ENCODE data around the gene RAMACL.
A peak's percentile ranks its signal among the peaks of the same experiment; 100 is the strongest.

The RAMACL gene

DNA sequence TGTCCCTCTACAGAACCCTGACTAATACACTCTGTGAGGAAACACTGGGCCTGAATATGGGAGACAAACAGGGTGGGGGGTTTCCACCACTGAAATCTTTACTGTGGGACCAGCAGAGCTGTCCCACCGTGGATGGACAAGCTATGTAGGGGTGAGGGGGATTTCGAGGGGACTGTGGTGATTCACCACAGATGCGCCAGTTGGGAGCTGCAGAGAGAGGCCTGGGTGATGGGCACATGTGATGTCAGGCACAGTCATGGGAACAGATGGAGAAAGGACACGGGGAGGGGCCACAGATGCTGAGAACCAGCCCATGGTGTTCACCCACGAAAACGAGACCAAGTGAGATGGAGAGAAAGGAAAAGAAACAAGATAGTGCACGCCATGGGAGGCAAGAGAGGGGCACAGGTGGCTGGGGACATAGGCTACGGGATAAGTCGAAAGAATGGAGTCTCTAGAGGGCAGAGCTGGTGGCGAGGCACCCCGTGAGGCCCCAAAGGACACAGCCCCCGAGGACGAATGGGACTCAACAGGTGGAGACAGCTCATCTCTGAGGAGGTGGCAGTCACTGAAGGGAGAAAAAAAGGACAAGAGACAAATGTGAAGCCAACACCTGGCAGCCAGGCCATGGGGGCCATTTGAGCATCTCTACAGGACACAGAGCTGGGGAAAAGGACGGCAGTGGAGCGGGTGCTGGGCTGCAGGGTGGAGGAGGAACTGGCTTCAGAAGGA, 10.5 kb upstream of the RAMACL start:
- Histone ChIP-seq H3K4me1 (ENCODE audit: control insufficient read depth in 1 of 2, insufficient read depth in 2 of 2, low read length in 2 of 2) (no peaks in the 10 kb centered on the region), H3K9ac (ENCODE audit: low read depth in 1 of 2, low read length in 2 of 2) (no peak overlapping the region), H3K27ac (ENCODE audit: low read depth, low read length) (no peak overlapping the region)

DNA sequence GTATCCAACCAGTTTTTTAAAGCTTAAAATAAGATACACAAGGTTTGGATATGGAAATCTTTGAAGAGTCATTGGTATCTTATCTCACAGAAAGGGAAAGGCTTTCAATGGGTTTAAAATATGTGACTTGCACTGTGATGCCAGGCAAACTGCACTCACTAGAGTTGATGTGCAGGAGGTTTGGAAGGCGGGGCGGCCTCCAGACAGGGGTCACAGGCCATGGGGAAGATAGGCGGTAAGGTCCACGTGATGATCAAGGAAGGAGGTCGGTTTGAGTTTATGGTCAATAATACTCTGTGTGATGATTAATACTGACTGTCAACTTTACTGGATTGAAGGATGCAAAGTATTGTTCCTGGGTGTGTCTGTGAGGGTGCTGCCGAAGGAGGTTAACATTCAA, 9.5 kb upstream of the RAMACL start:
- Histone ChIP-seq H3K27ac (ENCODE audit: low read depth, low read length) (no peak overlapping the region), H3K9ac (ENCODE audit: low read depth in 1 of 2, low read length in 2 of 2) (no peak overlapping the region), H3K4me3 (ENCODE audit: low read depth in 1 of 2, low read length in 2 of 2) (no peak overlapping the region), H3K27me3 (ENCODE audit: control insufficient read depth in 1 of 2, insufficient read depth in 2 of 2, low read length in 2 of 2) (no peaks in the 10 kb centered on the region), H3K4me1 (ENCODE audit: control insufficient read depth in 1 of 2, insufficient read depth in 2 of 2, low read length in 2 of 2) (no peaks in the 10 kb centered on the region), H3K36me3 (ENCODE audit: control insufficient read depth in 1 of 2, insufficient read depth in 2 of 2, low read length in 2 of 2) (no peaks in the 10 kb centered on the region), H3K9me3 (ENCODE audit: control insufficient read depth in 1 of 2, low read length in 2 of 2) (no peaks in the 10 kb centered on the region)

More for the DNA sequence above, 10.5 kb upstream of the RAMACL start:
- Histone ChIP-seq H3K36me3 (ENCODE audit: control insufficient read depth in 1 of 2, insufficient read depth in 2 of 2, low read length in 2 of 2) (no peaks in the 10 kb centered on the region), H3K9me3 (ENCODE audit: control insufficient read depth in 1 of 2, low read length in 2 of 2) (no peaks in the 10 kb centered on the region), H3K27me3 (ENCODE audit: control insufficient read depth in 1 of 2, insufficient read depth in 2 of 2, low read length in 2 of 2) (no peaks in the 10 kb centered on the region), H3K4me3 (ENCODE audit: low read depth in 1 of 2, low read length in 2 of 2) (no peak overlapping the region)

DNA sequence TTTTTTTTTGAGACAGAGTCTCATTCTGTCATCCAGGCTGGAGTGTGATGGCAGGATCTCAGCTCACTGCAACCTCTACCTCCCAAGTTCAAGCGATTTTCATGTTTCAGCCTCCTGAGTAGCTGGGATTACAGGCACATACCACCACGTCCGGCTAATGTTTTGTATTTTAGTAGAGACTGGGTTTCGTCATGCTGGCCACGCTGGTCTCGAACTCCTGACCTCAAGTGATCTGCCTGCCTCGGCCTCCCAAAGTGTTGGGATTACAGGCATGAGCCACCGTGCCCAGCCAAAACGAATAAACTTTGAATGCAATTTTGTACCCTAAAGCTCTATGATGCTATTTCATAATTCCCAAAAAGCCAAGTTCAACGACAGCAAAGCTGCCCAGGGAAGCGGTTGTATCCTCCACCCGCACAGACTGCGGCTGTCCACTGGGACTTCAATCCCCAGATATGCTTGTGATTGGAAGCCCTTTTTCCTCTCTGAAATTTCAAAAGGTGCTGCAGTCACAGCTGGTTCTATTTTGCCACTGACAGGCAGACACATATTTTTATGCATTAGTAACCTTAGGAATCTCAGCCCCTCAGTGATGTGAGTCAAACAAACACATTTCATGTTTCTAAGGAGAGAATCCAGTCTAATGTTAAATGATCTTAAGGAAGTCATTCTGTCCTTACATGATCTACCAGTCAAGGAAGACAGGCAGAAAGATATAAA, 8.7 kb upstream of the RAMACL start:
- Histone ChIP-seq H3K9ac (ENCODE audit: low read depth in 1 of 2, low read length in 2 of 2) (no peak overlapping the region), H3K27ac (ENCODE audit: low read depth, low read length) (peak overlapping the region; percentile 6), H3K9me3 (ENCODE audit: control insufficient read depth in 1 of 2, low read length in 2 of 2) (no peaks in the 10 kb centered on the region), H3K4me1 (ENCODE audit: control insufficient read depth in 1 of 2, insufficient read depth in 2 of 2, low read length in 2 of 2) (no peaks in the 10 kb centered on the region), H3K27me3 (ENCODE audit: control insufficient read depth in 1 of 2, insufficient read depth in 2 of 2, low read length in 2 of 2) (no peaks in the 10 kb centered on the region), H3K36me3 (ENCODE audit: control insufficient read depth in 1 of 2, insufficient read depth in 2 of 2, low read length in 2 of 2) (no peaks in the 10 kb centered on the region), H3K4me3 (ENCODE audit: low read depth in 1 of 2, low read length in 2 of 2) (no peak overlapping the region)

DNA sequence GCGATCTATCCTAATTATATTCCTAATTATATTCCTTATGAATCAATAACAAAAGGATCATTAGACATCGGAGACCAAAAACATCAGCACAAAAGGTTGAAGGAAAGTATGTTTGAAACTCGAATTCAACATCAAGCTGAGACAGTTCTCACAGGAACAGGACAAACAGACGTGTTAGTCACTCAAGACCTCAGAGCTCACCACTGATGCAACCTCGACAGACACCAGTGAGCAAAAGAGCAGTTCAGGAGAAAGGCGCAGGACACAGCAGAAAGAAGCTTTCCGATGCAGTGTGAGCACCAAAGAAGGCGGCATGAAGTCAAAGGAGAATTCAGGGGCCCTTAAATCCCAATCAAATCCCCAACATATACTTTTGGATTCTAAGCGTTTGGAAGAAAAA, 6.3 kb upstream of the RAMACL start:
- Histone ChIP-seq H3K27me3 (ENCODE audit: control insufficient read depth in 1 of 2, insufficient read depth in 2 of 2, low read length in 2 of 2) (no peaks in the 10 kb centered on the region), H3K27ac (ENCODE audit: low read depth, low read length) (no peak overlapping the region), H3K4me1 (ENCODE audit: control insufficient read depth in 1 of 2, insufficient read depth in 2 of 2, low read length in 2 of 2) (peaks cover 7 to 12% of the 10 kb centered on the region in 2 donors), H3K9me3 (ENCODE audit: control insufficient read depth in 1 of 2, low read length in 2 of 2) (no peaks in the 10 kb centered on the region), H3K36me3 (ENCODE audit: control insufficient read depth in 1 of 2, insufficient read depth in 2 of 2, low read length in 2 of 2) (no peaks in the 10 kb centered on the region), H3K4me3 (ENCODE audit: low read depth in 1 of 2, low read length in 2 of 2) (no peak overlapping the region), H3K9ac (ENCODE audit: low read depth in 1 of 2, low read length in 2 of 2) (no peak overlapping the region)

DNA sequence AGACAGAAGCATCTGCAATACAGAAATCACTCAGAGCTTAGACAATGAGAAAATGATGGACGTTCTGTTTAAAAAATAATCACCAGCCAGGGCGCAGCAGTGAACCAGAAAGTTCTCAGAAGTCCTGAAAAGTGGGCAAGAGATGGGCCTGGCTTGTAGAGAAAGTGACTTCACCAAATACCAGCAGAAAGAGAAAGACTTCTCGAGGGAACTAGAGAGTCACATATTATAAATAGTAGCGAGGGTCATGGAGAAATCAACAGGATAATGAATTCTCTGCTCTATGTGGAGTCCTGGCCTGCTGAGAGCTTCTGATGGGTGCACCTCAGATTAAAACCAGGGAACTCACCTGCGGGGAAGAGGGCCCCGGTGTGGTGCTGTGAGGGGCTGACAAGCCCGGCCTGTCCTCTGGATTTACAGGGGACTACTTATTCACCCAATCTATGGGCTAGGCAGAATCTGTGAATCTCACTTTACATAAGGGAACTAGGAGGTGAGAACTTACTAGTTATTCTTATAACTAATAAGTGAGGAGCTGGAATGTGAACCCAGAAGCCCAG, 5.6 kb upstream of the RAMACL start:
- no peak overlapping the region for H3K4me3 ChIP-seq (ENCODE audit: low read depth in 1 of 2, low read length in 2 of 2)
- no peak overlapping the region for H3K27ac ChIP-seq (ENCODE audit: low read depth, low read length)
- no peaks in the 10 kb centered on the region for H3K36me3 ChIP-seq (ENCODE audit: control insufficient read depth in 1 of 2, insufficient read depth in 2 of 2, low read length in 2 of 2)
- no peak overlapping the region for H3K9ac ChIP-seq (ENCODE audit: low read depth in 1 of 2, low read length in 2 of 2)
- no peaks in the 10 kb centered on the region for H3K27me3 ChIP-seq (ENCODE audit: control insufficient read depth in 1 of 2, insufficient read depth in 2 of 2, low read length in 2 of 2)
- peaks cover 7 to 12% of the 10 kb centered on the region in 2 donors for H3K4me1 ChIP-seq (ENCODE audit: control insufficient read depth in 1 of 2, insufficient read depth in 2 of 2, low read length in 2 of 2)
- H3K9me3 ChIP-seq (ENCODE audit: control insufficient read depth in 1 of 2, low read length in 2 of 2): no peaks in the 10 kb centered on the region

DNA sequence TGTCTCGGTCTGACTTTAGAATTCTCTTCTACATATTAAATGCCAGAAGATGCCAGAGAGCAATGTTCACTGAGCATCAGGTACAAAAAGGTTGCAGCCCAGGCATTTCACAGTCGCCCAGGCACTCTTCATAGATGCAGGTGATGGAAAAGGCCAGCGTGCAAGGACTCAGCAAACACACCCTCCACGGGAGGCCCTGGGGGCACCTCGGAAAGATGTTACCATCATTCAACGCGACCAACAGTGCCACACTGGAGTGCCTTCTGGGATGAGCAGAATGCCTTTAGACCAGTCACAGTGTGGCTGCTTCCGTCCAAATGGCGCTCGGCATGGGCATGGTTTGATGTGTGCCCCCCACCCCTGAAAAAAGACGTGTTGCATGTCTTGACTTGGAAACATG, 4.5 kb upstream of the RAMACL start:
- no peaks in the 10 kb centered on the region for H3K36me3 ChIP-seq (ENCODE audit: control insufficient read depth in 1 of 2, insufficient read depth in 2 of 2, low read length in 2 of 2)
- H3K9me3 ChIP-seq (ENCODE audit: control insufficient read depth in 1 of 2, low read length in 2 of 2): no peaks in the 10 kb centered on the region
- H3K4me1 ChIP-seq (ENCODE audit: control insufficient read depth in 1 of 2, insufficient read depth in 2 of 2, low read length in 2 of 2): peaks cover 7 to 12% of the 10 kb centered on the region in 2 donors
- H3K27me3 ChIP-seq (ENCODE audit: control insufficient read depth in 1 of 2, insufficient read depth in 2 of 2, low read length in 2 of 2): no peaks in the 10 kb centered on the region
- no peak overlapping the region for H3K4me3 ChIP-seq (ENCODE audit: low read depth in 1 of 2, low read length in 2 of 2)
- H3K9ac ChIP-seq (ENCODE audit: low read depth in 1 of 2, low read length in 2 of 2): no peak overlapping the region
- H3K27ac ChIP-seq (ENCODE audit: low read depth, low read length): no peak overlapping the region

DNA sequence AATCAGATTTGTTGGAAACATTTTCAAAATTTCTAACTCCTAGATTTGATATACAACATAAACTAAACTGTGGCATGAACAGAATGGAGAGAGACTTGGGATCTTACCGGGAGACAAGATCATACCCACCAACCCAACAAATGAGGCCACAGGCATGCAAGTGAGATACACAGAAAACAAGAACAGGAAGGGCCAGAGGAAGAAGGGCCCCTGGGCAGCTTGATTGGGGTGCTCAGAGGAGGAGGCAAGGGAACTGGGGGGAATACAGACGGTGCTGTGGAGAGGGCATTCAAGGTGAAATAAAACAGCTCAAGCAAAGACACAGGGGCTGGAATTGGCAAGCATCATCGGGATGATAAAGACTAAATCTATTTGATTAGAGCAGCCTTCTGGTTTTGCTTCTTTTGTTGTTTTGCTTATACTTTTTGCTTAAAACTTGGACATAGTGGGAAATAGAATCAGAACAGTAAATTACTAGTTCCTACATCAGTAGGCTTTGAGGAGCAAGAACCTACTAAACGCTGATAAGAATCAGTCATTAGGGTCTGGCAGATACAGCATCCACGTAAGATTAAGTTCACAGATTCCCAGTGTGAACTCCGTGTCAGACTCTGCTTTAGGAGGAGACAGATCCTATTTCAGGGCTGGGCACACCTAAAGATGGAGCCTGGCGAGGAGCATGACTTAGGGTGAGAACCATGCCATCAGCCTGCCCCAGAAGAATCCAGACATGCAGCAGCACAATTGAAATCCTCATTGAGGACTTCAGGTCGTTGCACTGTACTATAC, 3.5 kb upstream of the RAMACL start:
- Histone ChIP-seq H3K4me3 (ENCODE audit: low read depth in 1 of 2, low read length in 2 of 2) (no peak overlapping the region), H3K9ac (ENCODE audit: low read depth in 1 of 2, low read length in 2 of 2) (no peak overlapping the region), H3K36me3 (ENCODE audit: control insufficient read depth in 1 of 2, insufficient read depth in 2 of 2, low read length in 2 of 2) (no peaks in the 10 kb centered on the region), H3K9me3 (ENCODE audit: control insufficient read depth in 1 of 2, low read length in 2 of 2) (no peaks in the 10 kb centered on the region), H3K27me3 (ENCODE audit: control insufficient read depth in 1 of 2, insufficient read depth in 2 of 2, low read length in 2 of 2) (no peaks in the 10 kb centered on the region), H3K4me1 (ENCODE audit: control insufficient read depth in 1 of 2, insufficient read depth in 2 of 2, low read length in 2 of 2) (peaks cover 7 to 12% of the 10 kb centered on the region in 2 donors), H3K27ac (ENCODE audit: low read depth, low read length) (no peak overlapping the region)

DNA sequence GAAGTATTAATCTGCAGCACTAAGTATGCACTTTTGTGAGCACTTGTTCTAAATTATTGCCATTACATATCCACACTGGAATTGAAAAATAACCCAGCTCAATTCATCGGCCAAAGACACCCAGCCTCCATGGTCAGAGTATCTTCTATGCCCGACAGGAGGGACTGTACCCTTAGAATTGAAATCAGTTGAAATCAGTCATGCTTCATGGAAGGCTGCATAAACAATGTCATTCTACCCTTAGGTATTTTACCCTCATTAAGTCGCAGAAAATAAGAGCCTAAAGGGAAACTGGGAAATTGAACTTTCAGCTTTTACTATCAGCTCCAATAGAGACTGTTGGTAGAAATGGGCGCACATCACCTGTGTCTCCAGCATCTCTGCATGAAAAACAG, 2.9 kb upstream of the RAMACL start:
- Histone ChIP-seq H3K9ac (ENCODE audit: low read depth in 1 of 2, low read length in 2 of 2) (no peak overlapping the region), H3K4me1 (ENCODE audit: control insufficient read depth in 1 of 2, insufficient read depth in 2 of 2, low read length in 2 of 2) (peaks cover 7 to 12% of the 10 kb centered on the region in 2 donors), H3K27ac (ENCODE audit: low read depth, low read length) (no peak overlapping the region), H3K36me3 (ENCODE audit: control insufficient read depth in 1 of 2, insufficient read depth in 2 of 2, low read length in 2 of 2) (no peaks in the 10 kb centered on the region), H3K4me3 (ENCODE audit: low read depth in 1 of 2, low read length in 2 of 2) (no peak overlapping the region), H3K9me3 (ENCODE audit: control insufficient read depth in 1 of 2, low read length in 2 of 2) (no peaks in the 10 kb centered on the region), H3K27me3 (ENCODE audit: control insufficient read depth in 1 of 2, insufficient read depth in 2 of 2, low read length in 2 of 2) (no peaks in the 10 kb centered on the region)

DNA sequence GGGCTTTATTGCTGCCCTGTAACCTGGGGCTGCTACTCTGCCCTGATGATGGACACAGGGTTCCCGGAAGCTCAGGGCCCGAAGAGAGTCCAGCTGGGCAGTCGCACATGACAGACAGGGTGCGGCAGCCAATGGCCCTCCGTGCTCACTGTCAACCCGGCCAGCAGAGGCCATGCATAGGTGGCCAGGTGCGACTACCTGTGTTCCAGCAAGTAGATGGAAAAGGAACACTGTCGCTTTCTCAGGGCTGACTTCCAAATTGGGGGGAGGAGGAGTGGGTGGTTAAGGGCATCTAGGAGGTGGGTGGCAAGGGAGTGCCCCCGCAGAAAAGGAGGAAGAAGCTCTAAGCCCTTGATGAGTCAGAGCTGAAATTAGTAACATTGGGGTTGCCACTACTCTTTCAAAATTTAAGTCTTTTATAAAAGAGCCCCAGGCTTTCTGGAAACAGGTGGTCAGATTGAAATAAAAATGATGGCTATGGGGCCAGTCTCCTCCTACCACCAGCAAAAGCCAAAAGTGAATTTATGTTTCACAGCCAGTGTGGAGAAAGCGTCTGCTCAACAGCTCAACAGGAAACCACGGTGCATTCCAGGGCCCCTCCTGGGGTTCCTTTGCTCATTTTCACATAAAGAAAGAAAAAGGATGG, 2.3 kb upstream of the RAMACL start:
- H3K9me3 ChIP-seq (ENCODE audit: control insufficient read depth in 1 of 2, low read length in 2 of 2): no peaks in the 10 kb centered on the region
- H3K36me3 ChIP-seq (ENCODE audit: control insufficient read depth in 1 of 2, insufficient read depth in 2 of 2, low read length in 2 of 2): no peaks in the 10 kb centered on the region

More for the DNA sequence above, 2.3 kb upstream of the RAMACL start:
- no peak overlapping the region for H3K27ac ChIP-seq (ENCODE audit: low read depth, low read length)
- H3K9ac ChIP-seq (ENCODE audit: low read depth in 1 of 2, low read length in 2 of 2): no peak overlapping the region
- H3K4me1 ChIP-seq (ENCODE audit: control insufficient read depth in 1 of 2, insufficient read depth in 2 of 2, low read length in 2 of 2): peaks cover 7 to 12% of the 10 kb centered on the region in 2 donors
- H3K27me3 ChIP-seq (ENCODE audit: control insufficient read depth in 1 of 2, insufficient read depth in 2 of 2, low read length in 2 of 2): no peaks in the 10 kb centered on the region
- peak overlapping the region in 1 of 2 donors; percentile 10 for H3K4me3 ChIP-seq (ENCODE audit: low read depth in 1 of 2, low read length in 2 of 2)
